ENCODE data around the gene C1orf159. TPM values are rescaled to one million over a fixed set of nuclear protein-coding genes. Genes with fewer than 3 reads are reported as not detected.

Gene C1orf159
- total and polyA plus RNA-seq, 10 of the 15 experiments (the other 5 are each of a cell fraction or from before 2014, with no cell fraction given), result 0.11 to 23.4 (median 8.0) TPM

GRCh38 chr1:1119272-1119890 is 3.5 kb upstream of the C1orf159 start (continued):
- TF ChIP-seq PRDM15 (CRISPR knock-in tag; IDR thresholded peaks at IDR 0.05), result no peak
- TF ChIP-seq SMAD5 (IDR thresholded peaks at IDR 0.05; ENCODE audit: low read depth), result no peak
- TF ChIP-seq CEBPB (IDR thresholded peaks at IDR 0.05; ENCODE audit: borderline replicate concordance in 1 of 2, low read depth in 2 of 2, low read length in 2 of 2), result no peak

GRCh38 chr1:1118876-1119220 is 3.0 kb upstream of the C1orf159 start:
- in situ Hi-C loops (cut with MboI) (loop anchor here (5.0 kb wide), 1 partner anchor 133 kb away; no protein-coding TSS in a partner anchor), intact Hi-C loops (cut with micrococcal nuclease; ENCODE audit: unreplicated experiment) (loop anchor here (5.0 kb wide), 1 partner anchor 188 kb away; the partner anchor contains the start of genes ACAP3 and PUSL1)
- Histone ChIP-seq H3K79me2 (ENCODE audit: control insufficient read depth, insufficient read depth, low read length) (peaks cover 7% of the 10 kb centered on the region), H3K27me3 (replicated peaks in 1 of 2; ENCODE audit: control insufficient read depth in 2 of 2, insufficient read depth in 2 of 2, low read length in 1 of 2) (peaks cover 2 to 6% of the 10 kb centered on the region in 2 experiments; a peak in 3 of 4 replicates), H3K36me3 (ENCODE audit: control insufficient read depth in 2 of 2, insufficient read depth in 2 of 2, low read length in 1 of 2) (no peaks in the 10 kb centered on the region), H3K4me3 (no peak overlapping the region), H2AFZ (ENCODE audit: control insufficient read depth, low read depth, low read length) (no peak overlapping the region), H3K27ac (ENCODE audit: control insufficient read depth, insufficient read depth) (no peak overlapping the region), H3K4me1 (ENCODE audit: control insufficient read depth, insufficient read depth, low read length) (peaks cover 4% of the 10 kb centered on the region; the same call in 1 of the 2 replicates), H3K4me2 (ENCODE audit: control insufficient read depth, insufficient read depth) (no peak overlapping the region), H3K9ac (ENCODE audit: control insufficient read depth, insufficient read depth, low read length) (no peak overlapping the region), H4K20me1 (ENCODE audit: control insufficient read depth, insufficient read depth) (no peaks in the 10 kb centered on the region), H3K9me3 (replicated peaks; ENCODE audit: control insufficient read depth, insufficient read depth, low read length) (peaks cover 1% of the 10 kb centered on the region; the same call in 1 of the 3 replicates)
- ChIA-PET POLR2A (no interaction called here), RAD21 (ENCODE audit: unreplicated experiment) (interaction anchor here (0.8 to 5.6 kb wide), 3 partner anchors 133 to 387 kb away, joined by 3 to 92 read pairs (median 4); no protein-coding TSS in a partner anchor), SMC1A (ENCODE audit: uncharacterized antibody, unreplicated experiment) (interaction anchor here (1.0 kb wide), 1 partner anchor 132 kb away, joined by 4 read pairs; no protein-coding TSS in a partner anchor), CTCF (interaction anchor here (1.0 to 1.1 kb wide), 2 partner anchors 80 to 186 kb away, joined by 3 read pairs; no protein-coding TSS in a partner anchor)
- DNase-seq (ENCODE audit: low read depth, low spot score), result no peak
- 55% methylated on average over 11 of the region's 11 CpGs for whole genome bisulfite sequencing (ENCODE audit: insufficient coverage, insufficient replicate concordance, low lambda C conversion rate, missing lambda C conversion rate)
- no peak for ATAC-seq
- TF ChIP-seq JUNB (IDR thresholded peaks at IDR 0.05) (no peak), RELA (IDR thresholded peaks at IDR 0.05; ENCODE audit: borderline replicate concordance, partially characterized antibody) (no peak), ZNF384 (IDR thresholded peaks at IDR 0.05; ENCODE audit: borderline replicate concordance, low read depth, low read length) (no peak), SUPT20H (IDR thresholded peaks at IDR 0.05; ENCODE audit: borderline replicate concordance, control insufficient read depth, low read depth, low read length) (no peak), KLF5 (IDR thresholded peaks at IDR 0.05; ENCODE audit: partially characterized antibody) (no peak), FOXK2 (IDR thresholded peaks at IDR 0.05) (no peak), GATAD2B (conservative IDR thresholded peaks at IDR 0.05; ENCODE audit: low read depth) (no peak), IRF3 (IDR thresholded peaks at IDR 0.05) (no peak), ATF7 (IDR thresholded peaks at IDR 0.05; ENCODE audit: low read depth) (no peak), TCF3 (IDR thresholded peaks at IDR 0.05; ENCODE audit: borderline replicate concordance, insufficient read depth, low read depth, low read length) (no peak), SMAD5 (IDR thresholded peaks at IDR 0.05; ENCODE audit: low read depth) (no peak), SUZ12 (IDR thresholded peaks at IDR 0.05; ENCODE audit: unreplicated experiment) (no peak), BACH1 (IDR thresholded peaks at IDR 0.05; ENCODE audit: borderline replicate concordance) (no peak), CHD1 (IDR thresholded peaks at IDR 0.05; ENCODE audit: low read depth, low read length) (no peak), ZBED1 (IDR thresholded peaks at IDR 0.05; ENCODE audit: borderline replicate concordance) (no peak)
- no peak for FAIRE-seq
- BruUV-seq (replicated peaks), result no TSS peak

Data from GM12878 (cell line).